ENCODE results near the gene TRIP6.
A peak's percentile ranks its signal among the peaks of the same experiment; 100 is the strongest.

DNA sequence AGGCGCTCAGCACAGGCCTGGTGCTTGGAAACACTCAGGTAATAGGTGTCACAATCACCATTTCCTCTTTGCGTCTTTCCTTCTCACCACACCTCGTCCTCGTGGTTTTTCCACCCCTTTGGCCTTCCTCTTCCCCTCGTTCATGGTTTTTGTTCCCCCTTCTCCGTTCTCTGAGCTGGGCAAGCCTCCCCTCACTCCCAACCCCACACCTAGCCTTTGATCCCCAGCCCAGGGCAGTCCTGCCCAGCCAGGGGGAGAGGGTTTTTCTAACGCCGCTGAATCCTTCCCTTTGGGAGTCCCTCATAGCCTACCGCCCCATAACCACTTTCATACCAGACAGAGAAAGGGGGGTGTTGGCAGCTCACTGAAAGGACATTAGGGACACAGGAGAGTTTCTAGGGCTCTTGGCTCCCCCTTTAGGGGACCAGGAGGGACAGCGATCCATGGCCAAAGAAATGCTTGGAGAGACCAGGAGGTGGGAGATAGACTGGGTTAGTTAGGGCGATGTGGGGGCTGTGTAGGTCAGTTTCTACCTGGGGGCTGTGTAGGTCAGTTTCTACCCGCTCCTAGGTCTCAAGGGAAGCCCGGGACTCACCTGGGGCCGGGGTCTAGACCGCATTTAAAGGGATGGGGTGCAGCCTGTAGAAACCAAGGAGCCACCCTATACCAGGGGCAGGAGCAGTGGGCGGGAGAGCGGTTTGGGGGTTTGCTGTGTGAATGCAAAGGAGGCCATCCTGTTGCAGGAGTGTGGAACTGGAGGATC is 41.3 kb upstream of the TRIP6 start:
- no peak for TF ChIP-seq ZNF274 (IDR thresholded peaks at IDR 0.05; ENCODE audit: borderline replicate concordance, extremely low read depth, low read length)
- TF ChIP-seq, protein P1, sequence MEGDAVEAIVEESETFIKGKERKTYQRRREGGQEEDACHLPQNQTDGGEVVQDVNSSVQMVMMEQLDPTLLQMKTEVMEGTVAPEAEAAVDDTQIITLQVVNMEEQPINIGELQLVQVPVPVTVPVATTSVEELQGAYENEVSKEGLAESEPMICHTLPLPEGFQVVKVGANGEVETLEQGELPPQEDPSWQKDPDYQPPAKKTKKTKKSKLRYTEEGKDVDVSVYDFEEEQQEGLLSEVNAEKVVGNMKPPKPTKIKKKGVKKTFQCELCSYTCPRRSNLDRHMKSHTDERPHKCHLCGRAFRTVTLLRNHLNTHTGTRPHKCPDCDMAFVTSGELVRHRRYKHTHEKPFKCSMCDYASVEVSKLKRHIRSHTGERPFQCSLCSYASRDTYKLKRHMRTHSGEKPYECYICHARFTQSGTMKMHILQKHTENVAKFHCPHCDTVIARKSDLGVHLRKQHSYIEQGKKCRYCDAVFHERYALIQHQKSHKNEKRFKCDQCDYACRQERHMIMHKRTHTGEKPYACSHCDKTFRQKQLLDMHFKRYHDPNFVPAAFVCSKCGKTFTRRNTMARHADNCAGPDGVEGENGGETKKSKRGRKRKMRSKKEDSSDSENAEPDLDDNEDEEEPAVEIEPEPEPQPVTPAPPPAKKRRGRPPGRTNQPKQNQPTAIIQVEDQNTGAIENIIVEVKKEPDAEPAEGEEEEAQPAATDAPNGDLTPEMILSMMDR (IDR thresholded peaks at IDR 0.05; ENCODE audit: control extremely low read depth in 1 of 3, insufficient read depth in 1 of 3, low read depth in 1 of 3, low read length in 3 of 3): peak; percentile 27 to 43 (median 36); a peak in 3 of 4 replicates
- TF ChIP-seq EP300 (IDR thresholded peaks at IDR 0.05; ENCODE audit: borderline replicate concordance in 1 of 2, low read depth in 2 of 2, low read length in 2 of 2): no peak
